OCI-LY3 (cell line): ENCODE results near the gene D2HGDH.

Source experiments
- EZH2phosphoT487 ChIP-seq: fragments of 200-600 bp; shearing (Covaris generic); IDR thresholded peaks from 2 replicates; pipeline ENCODE4 v1.6.1; 2018; ENCODE audit warnings: antibody characterized with exemption, mixed run types, low read depth
- TF ChIP-seq, protein P1 (sequence below): fragments of 200-600, 300-600 bp; sonication (generic); IDR thresholded peaks from 2 replicates; pipeline ENCODE4 v1.5.1; 2014; ENCODE audit warnings: antibody characterized with exemption, low read length, low read depth

DNA sequence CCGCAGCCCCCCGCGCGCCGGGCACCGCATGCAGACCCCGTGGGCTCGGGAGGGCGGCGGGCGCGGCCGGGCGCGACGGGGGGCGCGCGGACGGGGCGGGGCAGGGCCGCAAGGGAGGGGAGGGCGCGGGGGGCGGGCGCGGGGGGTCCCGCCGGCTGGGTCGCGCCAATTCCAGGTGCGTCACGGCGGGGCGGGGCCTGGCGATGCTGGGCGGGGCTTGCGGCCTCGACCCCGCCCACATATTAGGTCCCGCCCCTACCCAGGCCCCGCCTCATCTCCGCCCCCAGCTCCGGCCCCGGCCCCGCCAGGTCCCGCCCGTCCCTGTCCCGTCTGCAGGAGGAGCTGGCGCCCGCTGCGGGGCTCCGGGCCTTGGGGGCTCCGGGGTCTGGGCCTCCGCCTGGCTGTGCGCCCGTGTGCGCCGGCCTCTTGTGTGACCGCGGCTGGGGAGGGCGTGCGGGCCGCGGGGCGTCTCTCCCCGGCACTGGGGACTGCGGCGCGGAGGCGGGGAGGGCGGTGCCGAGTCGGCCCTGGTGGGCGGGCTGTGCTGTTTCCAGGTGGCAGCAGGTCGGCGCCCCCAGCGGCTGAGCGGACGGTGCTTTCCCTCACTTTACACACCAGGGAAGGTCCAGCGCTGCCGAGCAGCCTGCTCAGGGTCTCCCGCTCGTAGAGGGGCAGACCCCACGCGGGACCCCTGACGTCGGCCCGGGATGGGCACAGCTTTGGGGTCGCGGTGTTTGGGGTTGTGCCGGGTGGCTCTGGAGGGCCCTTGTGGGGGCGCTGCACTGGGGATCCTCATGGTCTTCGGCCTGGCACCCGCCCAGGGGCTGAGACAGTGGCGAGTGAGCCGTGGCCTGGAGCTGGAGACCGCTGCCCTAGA lies 32.0 kb upstream of the D2HGDH start:
- TF ChIP-seq, protein P1, sequence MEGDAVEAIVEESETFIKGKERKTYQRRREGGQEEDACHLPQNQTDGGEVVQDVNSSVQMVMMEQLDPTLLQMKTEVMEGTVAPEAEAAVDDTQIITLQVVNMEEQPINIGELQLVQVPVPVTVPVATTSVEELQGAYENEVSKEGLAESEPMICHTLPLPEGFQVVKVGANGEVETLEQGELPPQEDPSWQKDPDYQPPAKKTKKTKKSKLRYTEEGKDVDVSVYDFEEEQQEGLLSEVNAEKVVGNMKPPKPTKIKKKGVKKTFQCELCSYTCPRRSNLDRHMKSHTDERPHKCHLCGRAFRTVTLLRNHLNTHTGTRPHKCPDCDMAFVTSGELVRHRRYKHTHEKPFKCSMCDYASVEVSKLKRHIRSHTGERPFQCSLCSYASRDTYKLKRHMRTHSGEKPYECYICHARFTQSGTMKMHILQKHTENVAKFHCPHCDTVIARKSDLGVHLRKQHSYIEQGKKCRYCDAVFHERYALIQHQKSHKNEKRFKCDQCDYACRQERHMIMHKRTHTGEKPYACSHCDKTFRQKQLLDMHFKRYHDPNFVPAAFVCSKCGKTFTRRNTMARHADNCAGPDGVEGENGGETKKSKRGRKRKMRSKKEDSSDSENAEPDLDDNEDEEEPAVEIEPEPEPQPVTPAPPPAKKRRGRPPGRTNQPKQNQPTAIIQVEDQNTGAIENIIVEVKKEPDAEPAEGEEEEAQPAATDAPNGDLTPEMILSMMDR = peak; percentile 50
- TF ChIP-seq EZH2phosphoT487 = no peak
